MM.1S (cell line): ENCODE measurements around the gene CIITA.
"Not testable (repeated sequence)": the region's sequence is repeated elsewhere in the genome, so short reads cannot be mapped to it uniquely, and the experiment has no call there.

Source experiments
- DNase-seq: peaks from one replicate; pipeline ENCODE4 v3.0.0-alpha.2; 2015
- H2AFZ ChIP-seq: fragments of 300-600 bp; sonication (generic); 2 replicates; pipeline ENCODE4 v1.6.0; 2016; ENCODE audit warnings: antibody characterized with exemption, low read length
- H3F3A ChIP-seq: fragments of 300-600 bp; sonication (generic); 2 replicates; pipeline ENCODE4 v1.6.1; 2016; ENCODE audit warnings: mild to moderate bottlenecking, antibody characterized with exemption, low read length, moderate library complexity, mixed read lengths; ENCODE audit not compliant: insufficient read depth
- H3K27ac ChIP-seq: fragments of 300-600 bp; sonication (generic); 2 replicates; pipeline ENCODE4 v1.5.1; 2016; ENCODE audit warnings: mild to moderate bottlenecking, low read length
- H3K27me3 ChIP-seq: fragments of 300-600 bp; sonication (generic); replicated peaks from 2 replicates; pipeline ENCODE4 v1.6.0; 2016; ENCODE audit warnings: low read length; ENCODE audit not compliant: insufficient read depth
- H3K36me3 ChIP-seq: fragments of 300-600 bp; sonication (generic); replicated peaks from 2 replicates; pipeline ENCODE4 v1.6.1; 2016; ENCODE audit warnings: mild to moderate bottlenecking, low read length, mixed read lengths; ENCODE audit not compliant: insufficient read depth
- H3K4me1 ChIP-seq: fragments of 300-600 bp; sonication (generic); 2 replicates; pipeline ENCODE4 v1.6.1; 2016; ENCODE audit warnings: low read length, mixed read lengths
- H3K4me2 ChIP-seq: fragments of 300-600 bp; sonication (generic); 2 replicates; pipeline ENCODE4 v1.6.0; 2016; ENCODE audit warnings: low read depth, low read length
- H3K4me3 ChIP-seq: fragments of 300-600 bp; sonication (generic); 2 replicates; pipeline ENCODE4 v1.5.1; 2016; ENCODE audit warnings: low read length, mixed read lengths
- H3K79me2 ChIP-seq: fragments of 300-600 bp; sonication (generic); 2 replicates; pipeline ENCODE4 v1.6.1; 2016; ENCODE audit warnings: mixed run types, low read length, mixed read lengths
- H3K9ac ChIP-seq: fragments of 300-600 bp; sonication (generic); 2 replicates; pipeline ENCODE4 v1.6.1; 2016; ENCODE audit warnings: low read length, mixed read lengths
- H3K9me2 ChIP-seq: fragments of 300-600 bp; sonication (generic); replicated peaks from 2 replicates; pipeline ENCODE4 v1.6.1; 2016; ENCODE audit warnings: mild to moderate bottlenecking, low read length, mixed read lengths; ENCODE audit not compliant: insufficient read depth
- H3K9me3 ChIP-seq: fragments of 300-600 bp; sonication (generic); replicated peaks from 2 replicates; pipeline ENCODE4 v1.6.1; 2016; ENCODE audit warnings: mild to moderate bottlenecking, low read length, mixed read lengths; ENCODE audit not compliant: insufficient read depth
- H4K20me1 ChIP-seq: fragments of 300-600 bp; sonication (generic); 2 replicates; pipeline ENCODE4 v1.6.1; 2016; ENCODE audit warnings: mild to moderate bottlenecking, low read length, moderate library complexity, mixed read lengths; ENCODE audit not compliant: insufficient read depth
- CTCF ChIP-seq: fragments of 300-600 bp; sonication (generic); IDR thresholded peaks from 2 replicates; pipeline ENCODE4 v1.5.1; 2016; ENCODE audit warnings: antibody characterized with exemption, low read length, mixed read lengths
- EZH2 ChIP-seq: fragments of 300-600 bp; sonication (generic); optimal IDR thresholded peaks from 2 replicates; pipeline ENCODE3; 2017; ENCODE audit warnings: low read depth, mild to moderate bottlenecking, antibody characterized with exemption, low read length, mixed read lengths
- EZH2phosphoT487 ChIP-seq: fragments of 300-600 bp; sonication (generic); IDR thresholded peaks from 2 replicates; pipeline ENCODE4 v1.6.1; 2018; ENCODE audit warnings: antibody characterized with exemption, low read length

Gene CIITA

GRCh38 chr16:10876799-10877341 lies at the start of gene CIITA:
TSS of gene CIITA (plus strand) at chr16:10877202. CDS start at chr16:10877331, 129 bp downstream.
- Histone ChIP-seq H3K79me2 (peaks cover 34% of the 10 kb centered on the region), H3K27me3 (no peaks in the 10 kb centered on the region), H3K36me3 (no peaks in the 10 kb centered on the region), H2AFZ (peak within 1 kb of the TSS; percentile 29; the same call in 1 of the 2 replicates), H3K4me2 (peak within 1 kb of the TSS; percentile 80), H3K9ac (peak within 1 kb of the TSS; percentile 59), H3K9me2 (no peaks in the 10 kb centered on the region), H3K9me3 (no peaks in the 10 kb centered on the region), H3K27ac (peak within 1 kb of the TSS; percentile 74), H3K4me3 (peak within 1 kb of the TSS; percentile 72), H4K20me1 (no peaks in the 10 kb centered on the region), H3F3A (peaks cover 60% of the 10 kb centered on the region), H3K4me1 (peaks cover 39% of the 10 kb centered on the region)
- DNase-seq = peak; percentile 96
- TF ChIP-seq EZH2 = no peak

GRCh38 chr16:10827691-10828341 lies 49.2 kb upstream of the CIITA start:
- TF ChIP-seq CTCF (no peak), EZH2phosphoT487 (no peak)
- no peak for DNase-seq

GRCh38 chr16:10828851-10829366 lies 48.1 kb upstream of the CIITA start:
- Histone ChIP-seq H2AFZ (no peak overlapping the region), H3K4me1 (no peaks in the 10 kb centered on the region), H3K9ac (no peak overlapping the region), H3F3A (no peaks in the 10 kb centered on the region), H3K4me2 (no peak overlapping the region), H3K36me3 (no peaks in the 10 kb centered on the region), H3K9me2 (no peaks in the 10 kb centered on the region), H3K27ac (no peak overlapping the region), H3K9me3 (no peaks in the 10 kb centered on the region), H4K20me1 (no peaks in the 10 kb centered on the region), H3K27me3 (no peaks in the 10 kb centered on the region), H3K4me3 (no peak overlapping the region), H3K79me2 (no peaks in the 10 kb centered on the region)
- no peak for TF ChIP-seq EZH2
- no peak for TF ChIP-seq CTCF
- TF ChIP-seq EZH2phosphoT487 = no peak
- no peak for DNase-seq

More at GRCh38 chr16:10827691-10828341, 49.2 kb upstream of the CIITA start:
- Histone ChIP-seq H3K4me1 (no peaks in the 10 kb centered on the region), H3K4me3 (no peak overlapping the region), H4K20me1 (no peaks in the 10 kb centered on the region), H2AFZ (no peak overlapping the region), H3K9ac (no peak overlapping the region), H3K79me2 (no peaks in the 10 kb centered on the region), H3K4me2 (no peak overlapping the region), H3K9me2 (no peaks in the 10 kb centered on the region), H3F3A (no peaks in the 10 kb centered on the region), H3K27ac (no peak overlapping the region), H3K9me3 (no peaks in the 10 kb centered on the region), H3K27me3 (no peaks in the 10 kb centered on the region), H3K36me3 (no peaks in the 10 kb centered on the region)

- H3K36me3 ChIP-seq, H3K9me3 ChIP-seq, DNase-seq, H3K27ac ChIP-seq, H2AFZ ChIP-seq, H3K9me2 ChIP-seq, H3K79me2 ChIP-seq, H3K4me2 ChIP-seq, H3F3A ChIP-seq, H3K9ac ChIP-seq, H3K4me1 ChIP-seq, H3K27me3 ChIP-seq, H4K20me1 ChIP-seq, H3K4me3 ChIP-seq: not testable (repeated sequence)
Observed at GRCh38 chr16:10829390-10830098, 47.5 kb upstream of the CIITA start.

GRCh38 chr16:10830240-10830639 lies 46.8 kb upstream of the CIITA start:
- H3K27ac ChIP-seq, H3K79me2 ChIP-seq, H3K9me2 ChIP-seq, H3K27me3 ChIP-seq, H3K4me1 ChIP-seq, H3K9me3 ChIP-seq, H3K4me2 ChIP-seq, DNase-seq, H3F3A ChIP-seq, H3K4me3 ChIP-seq, H3K9ac ChIP-seq, H3K36me3 ChIP-seq, H2AFZ ChIP-seq, H4K20me1 ChIP-seq: not testable (repeated sequence)
